Erythroblast (primary cell): ENCODE results near the gene BCHE.

ENCODE experiments used
- GATA1 ChIP-seq: IDR thresholded peaks from 2 replicates; pipeline ENCODE4 v1.6.1; 2011; ENCODE audit warnings: low read depth, mild to moderate bottlenecking, control low read depth, low read length, moderate library complexity
- POLR2A ChIP-seq: IDR thresholded peaks from 2 replicates; pipeline ENCODE4 v1.6.1; 2011; ENCODE audit warnings: mild to moderate bottlenecking, low read length

DNA sequence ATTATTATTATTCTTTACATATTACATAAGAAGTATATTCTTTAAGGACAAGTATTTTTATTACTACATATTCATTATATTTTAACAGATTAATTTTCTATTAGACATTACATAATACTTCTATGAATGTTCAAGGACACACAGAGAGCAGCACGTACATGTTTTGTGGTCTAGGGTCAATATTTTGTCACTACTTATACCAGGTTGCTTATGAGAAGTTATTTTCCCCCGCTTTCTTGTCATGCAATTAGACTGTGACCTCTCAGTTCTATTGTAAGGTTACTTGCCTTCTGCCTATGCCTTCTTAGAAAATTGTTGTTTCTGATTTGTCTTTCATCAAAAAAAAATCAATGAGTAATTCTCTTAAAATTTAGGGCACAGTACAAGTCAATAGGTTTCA lies 21.5 kb downstream of the BCHE start:
- TF ChIP-seq POLR2A (no peak), GATA1 (no peak)
